ENCODE data around the gene ANKLE1.

DNA sequence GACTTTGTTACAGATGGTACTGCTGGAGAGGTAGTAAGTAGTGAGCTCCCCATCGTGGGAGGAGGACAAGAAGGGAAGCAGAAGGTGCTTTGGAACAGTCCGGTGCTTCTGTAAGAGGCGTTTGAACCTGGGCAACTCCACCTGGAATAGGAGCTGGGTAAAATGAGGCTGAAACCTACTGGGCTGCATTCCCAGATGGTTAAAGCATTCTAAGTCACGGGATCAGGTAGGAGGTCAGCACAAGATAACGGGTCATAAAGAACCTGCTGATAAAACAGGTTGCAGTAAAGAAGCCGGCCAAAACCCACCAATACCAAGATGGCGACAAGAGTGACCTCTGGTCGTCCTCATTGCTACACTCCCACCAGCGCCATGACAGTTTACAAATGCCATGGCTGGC, 5.1 kb downstream of the ANKLE1 start:
- TF ChIP-seq TAF1 (IDR thresholded peaks at IDR 0.05; ENCODE audit: low read depth, low read length) (no peak), POLR2AphosphoS5 (IDR thresholded peaks at IDR 0.05; ENCODE audit: low read depth, low read length) (no peak), POLR2A (IDR thresholded peaks at IDR 0.05; ENCODE audit: low read depth, low read length) (no peak), SPI1 (IDR thresholded peaks at IDR 0.05; ENCODE audit: low read depth, low read length) (no peak), POU2F2 (IDR thresholded peaks at IDR 0.05; ENCODE audit: low read depth, low read length) (no peak)
